ENCODE results near the gene IER2. TPM values are rescaled to one million over a fixed set of nuclear protein-coding genes. Genes with fewer than 3 reads are reported as not detected.

The IER2 gene
- total and polyA plus RNA-seq, 2 donors = 28.3 to 92.7 TPM

DNA sequence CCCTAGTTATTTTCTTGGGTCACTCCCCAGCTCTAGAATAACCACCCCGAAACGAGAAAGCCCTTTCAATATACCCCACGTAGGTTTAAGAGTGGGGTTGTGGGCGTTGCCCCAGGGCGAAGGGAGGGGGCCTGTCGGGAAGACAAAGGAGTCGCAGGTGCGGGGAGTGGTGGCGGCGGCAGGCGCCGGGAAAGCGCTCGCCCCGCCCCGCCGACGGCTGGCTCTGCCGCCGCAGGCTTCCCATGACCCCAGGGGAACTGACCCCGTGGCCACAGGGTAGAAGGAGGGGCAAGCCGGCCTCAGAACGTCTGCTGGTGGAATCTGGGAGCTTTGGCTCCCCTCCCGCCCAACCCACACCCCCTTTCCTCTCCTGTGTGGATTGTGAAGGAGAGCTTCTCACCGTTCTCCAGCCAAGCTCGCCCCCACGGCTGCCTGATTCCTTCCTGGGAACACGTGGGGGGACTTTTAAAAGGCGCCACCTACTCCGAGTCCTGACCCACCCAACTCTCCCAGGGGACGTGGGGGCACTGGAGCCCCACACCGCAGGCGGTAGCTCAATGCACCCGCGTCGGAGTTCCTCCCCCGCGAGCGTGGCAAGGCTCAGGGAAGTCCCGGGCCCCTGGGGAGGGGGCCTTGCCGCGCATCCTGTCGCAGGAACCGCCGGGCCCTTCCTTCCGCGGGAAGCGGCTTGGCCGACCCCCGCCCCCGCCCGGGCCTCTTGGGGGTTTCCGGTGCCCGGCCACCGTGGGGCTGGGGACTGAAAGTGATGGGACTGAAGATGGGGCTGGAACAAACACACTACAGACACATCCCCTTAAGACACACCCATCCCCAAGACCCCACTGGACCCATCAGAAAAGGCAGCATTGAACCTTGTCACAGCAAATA lies 5.5 kb downstream of the IER2 start:
- H3K9me3 ChIP-seq (ENCODE audit: control insufficient read depth in 2 of 2, insufficient read depth in 1 of 2, low read length in 1 of 2) = peaks cover 0 to 2% of the 10 kb centered on the region in 2 donors
- H3K4me3 ChIP-seq (ENCODE audit: low read length in 2 of 2) = peak overlapping the region; percentile 84 to 87
- H3K36me3 ChIP-seq (ENCODE audit: control insufficient read depth in 2 of 2, insufficient read depth in 2 of 2, low read length in 1 of 2) = no peaks in the 10 kb centered on the region
- H3K27me3 ChIP-seq (ENCODE audit: control insufficient read depth in 2 of 2, insufficient read depth in 1 of 2, low read length in 1 of 2) = no peaks in the 10 kb centered on the region
- DNase-seq (ENCODE audit: low read depth in 6 of 9, low spot score in 9 of 9) = peak in 8 of 9 donors; percentile 42 to 85 (median 64)
- H3K4me1 ChIP-seq (ENCODE audit: control insufficient read depth in 2 of 2, insufficient read depth in 2 of 2, low read length in 2 of 2) = peaks cover 15 to 45% of the 10 kb centered on the region in 2 donors
- H3K27ac ChIP-seq (ENCODE audit: low read depth in 1 of 2, low read length in 1 of 2) = peak overlapping the region; percentile 92 to 97
- under 1% methylated on average over 55 of the region's 55 CpGs for WGBS

DNA sequence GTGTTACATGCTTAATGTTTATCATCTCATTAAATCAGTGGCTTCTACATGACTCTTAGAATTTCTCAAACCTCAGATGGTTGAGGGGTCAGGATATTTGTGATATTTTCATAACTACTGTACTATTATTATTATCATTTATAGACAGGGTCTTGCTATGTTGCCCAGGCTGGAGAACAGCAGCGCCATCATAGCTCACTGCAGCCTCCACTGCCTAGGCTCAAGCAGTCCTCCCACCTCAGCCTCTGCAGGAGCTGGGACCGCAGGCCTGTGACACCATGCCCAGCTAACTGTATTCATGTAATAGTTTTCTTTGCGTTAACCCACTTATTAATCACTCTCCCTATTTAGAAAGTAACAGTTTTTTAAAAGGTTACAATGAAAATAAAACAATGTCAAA lies 9.5 kb downstream of the IER2 start:
- Histone ChIP-seq H3K27ac (ENCODE audit: low read depth in 1 of 2, low read length in 1 of 2) (no peak overlapping the region), H3K4me1 (ENCODE audit: control insufficient read depth in 2 of 2, insufficient read depth in 2 of 2, low read length in 2 of 2) (peaks cover 41 to 63% of the 10 kb centered on the region in 2 donors), H3K9me3 (ENCODE audit: control insufficient read depth in 2 of 2, insufficient read depth in 1 of 2, low read length in 1 of 2) (peaks cover 0 to 2% of the 10 kb centered on the region in 2 donors), H3K36me3 (ENCODE audit: control insufficient read depth in 2 of 2, insufficient read depth in 2 of 2, low read length in 1 of 2) (no peaks in the 10 kb centered on the region), H3K27me3 (ENCODE audit: control insufficient read depth in 2 of 2, insufficient read depth in 1 of 2, low read length in 1 of 2) (no peaks in the 10 kb centered on the region), H3K4me3 (ENCODE audit: low read length in 2 of 2) (no peak overlapping the region)
- no peak for DNase-seq (ENCODE audit: low read depth in 6 of 9, low spot score in 9 of 9)
- WGBS = 99% methylated on average over 3 of the region's 3 CpGs

DNA sequence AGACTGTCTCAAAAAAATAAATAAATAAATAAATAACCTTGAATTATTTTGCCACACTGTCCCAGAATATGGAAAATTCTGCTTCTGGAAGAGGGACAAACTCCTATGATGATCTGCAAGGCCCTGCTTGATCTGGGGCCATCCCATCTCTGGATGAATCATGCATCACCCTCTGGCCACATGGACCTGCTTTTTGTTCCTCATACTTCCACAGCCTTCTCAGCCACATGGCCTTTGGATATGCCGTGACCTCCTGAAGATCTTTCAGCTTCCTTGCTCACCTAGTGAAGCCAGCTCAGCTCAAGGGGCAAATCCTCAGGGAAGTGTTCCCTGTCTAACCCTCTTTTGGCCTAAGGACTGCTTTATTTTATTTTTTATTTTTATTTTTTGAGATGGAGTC lies 10.3 kb downstream of the IER2 start:
- H3K36me3 ChIP-seq (ENCODE audit: control insufficient read depth in 2 of 2, insufficient read depth in 2 of 2, low read length in 1 of 2) = no peaks in the 10 kb centered on the region
- 96% methylated on average over 1 of the region's 1 CpG for WGBS
- H3K4me1 ChIP-seq (ENCODE audit: control insufficient read depth in 2 of 2, insufficient read depth in 2 of 2, low read length in 2 of 2) = peaks cover 41 to 63% of the 10 kb centered on the region in 2 donors
- no peak overlapping the region for H3K27ac ChIP-seq (ENCODE audit: low read depth in 1 of 2, low read length in 1 of 2)
- H3K27me3 ChIP-seq (ENCODE audit: control insufficient read depth in 2 of 2, insufficient read depth in 1 of 2, low read length in 1 of 2) = no peaks in the 10 kb centered on the region
- no peak for DNase-seq (ENCODE audit: low read depth in 6 of 9, low spot score in 9 of 9)
- peaks cover 0 to 2% of the 10 kb centered on the region in 2 donors for H3K9me3 ChIP-seq (ENCODE audit: control insufficient read depth in 2 of 2, insufficient read depth in 1 of 2, low read length in 1 of 2)
- no peak overlapping the region for H3K4me3 ChIP-seq (ENCODE audit: low read length in 2 of 2)

DNA sequence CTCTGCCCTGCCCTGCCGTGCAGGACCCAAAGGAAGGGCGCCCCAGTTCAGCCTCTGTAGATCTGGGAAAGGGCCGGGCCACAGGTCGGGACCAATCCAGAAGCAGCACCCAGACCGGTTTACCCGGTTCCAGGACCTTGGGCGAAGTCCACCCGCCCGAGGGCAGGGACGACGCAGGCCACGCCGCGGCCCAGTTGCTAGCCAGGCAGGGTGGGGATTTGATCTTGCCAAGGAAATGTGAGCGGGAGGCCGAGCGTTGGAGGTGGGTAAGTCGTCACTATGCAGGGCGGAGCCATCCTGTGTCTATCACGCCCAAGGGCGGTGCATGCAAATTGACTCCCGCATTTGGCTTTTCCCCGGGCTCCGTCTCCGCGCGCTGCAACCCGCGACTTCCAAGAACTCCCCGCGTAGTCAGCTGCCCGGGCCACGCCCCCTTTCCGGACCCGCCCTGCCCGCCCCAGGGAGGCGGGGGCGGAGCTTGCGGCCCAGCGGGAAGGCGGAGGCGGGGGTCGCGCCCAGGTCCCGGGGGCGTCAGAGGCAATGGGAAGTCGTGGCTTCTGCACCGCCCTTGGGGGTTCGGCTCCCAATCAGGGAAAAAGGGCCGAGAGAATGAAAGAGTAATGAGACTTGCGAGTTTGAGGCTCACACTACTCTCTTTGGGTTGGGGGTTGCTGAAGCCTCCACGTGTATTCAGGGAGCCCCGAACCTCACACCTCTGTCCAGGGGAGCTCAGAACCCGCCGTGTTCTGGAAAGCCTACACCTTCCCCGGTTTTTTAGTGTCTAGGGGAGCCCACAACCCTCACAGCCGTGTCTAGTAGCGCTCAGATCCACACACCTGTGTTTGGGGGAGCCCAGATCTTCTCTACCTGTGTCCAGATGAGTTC lies 12.8 kb downstream of the IER2 start:
- peak overlapping the region; percentile 31 to 52 for H3K4me3 ChIP-seq (ENCODE audit: low read length in 2 of 2)

DNA sequence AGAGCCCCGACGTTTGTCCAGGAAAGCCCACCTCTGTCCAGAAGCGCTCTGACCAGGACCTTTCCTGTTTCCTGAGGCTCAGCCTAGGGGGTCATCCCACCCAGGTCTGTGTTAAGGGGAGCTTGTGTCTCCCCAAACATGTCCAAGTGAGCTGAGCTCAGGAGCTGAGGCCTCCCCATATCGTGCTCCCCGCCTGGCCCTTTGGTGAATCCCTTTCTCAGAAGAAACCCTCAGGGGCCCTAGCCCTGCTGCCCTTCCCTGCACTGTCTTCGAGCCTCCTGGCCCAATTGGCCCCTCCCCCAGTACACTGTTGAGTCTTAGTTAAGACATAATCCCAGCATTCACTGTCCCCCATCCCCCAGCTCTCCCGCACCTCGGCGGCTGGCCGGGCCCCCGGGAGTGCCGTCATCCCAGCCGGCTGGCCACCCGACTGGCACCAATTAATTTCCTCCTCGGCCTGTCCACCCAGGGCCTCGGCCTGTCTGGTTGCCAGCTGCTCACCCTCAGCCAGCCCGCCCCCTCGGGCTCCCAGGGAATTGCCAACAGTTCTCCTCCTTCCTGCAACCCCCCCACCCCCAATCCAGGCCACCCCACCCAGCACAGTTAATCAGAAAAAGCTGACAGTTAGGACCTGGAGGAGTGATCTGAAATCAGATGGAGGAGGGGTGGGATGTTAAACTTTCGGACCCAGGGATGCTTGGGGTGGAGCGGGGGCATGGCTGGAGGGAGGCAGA lies 13.6 kb downstream of the IER2 start:
- Histone ChIP-seq H3K9me3 (ENCODE audit: control insufficient read depth in 2 of 2, insufficient read depth in 1 of 2, low read length in 1 of 2) (peaks cover 0 to 5% of the 10 kb centered on the region in 2 donors), H3K4me1 (ENCODE audit: control insufficient read depth in 2 of 2, insufficient read depth in 2 of 2, low read length in 2 of 2) (peaks cover 36 to 73% of the 10 kb centered on the region in 2 donors), H3K27me3 (ENCODE audit: control insufficient read depth in 2 of 2, insufficient read depth in 1 of 2, low read length in 1 of 2) (no peaks in the 10 kb centered on the region), H3K27ac (ENCODE audit: low read depth in 1 of 2, low read length in 1 of 2) (peak overlapping the region; percentile 88 to 97), H3K4me3 (ENCODE audit: low read length in 2 of 2) (peak overlapping the region; percentile 31 to 52), H3K36me3 (ENCODE audit: control insufficient read depth in 2 of 2, insufficient read depth in 2 of 2, low read length in 1 of 2) (no peaks in the 10 kb centered on the region)
- peak in 6 of 9 donors; percentile 21 to 65 (median 37) for DNase-seq (ENCODE audit: low read depth in 6 of 9, low spot score in 9 of 9)
- WGBS = 9% methylated on average over 20 of the region's 20 CpGs

More for the DNA sequence above, 12.8 kb downstream of the IER2 start:
- peak in 8 of 9 donors; percentile 72 to 94 (median 86) for DNase-seq (ENCODE audit: low read depth in 6 of 9, low spot score in 9 of 9)
- Histone ChIP-seq H3K27ac (ENCODE audit: low read depth in 1 of 2, low read length in 1 of 2) (peak overlapping the region; percentile 88 to 97), H3K9me3 (ENCODE audit: control insufficient read depth in 2 of 2, insufficient read depth in 1 of 2, low read length in 1 of 2) (peaks cover 0 to 5% of the 10 kb centered on the region in 2 donors), H3K27me3 (ENCODE audit: control insufficient read depth in 2 of 2, insufficient read depth in 1 of 2, low read length in 1 of 2) (no peaks in the 10 kb centered on the region), H3K4me1 (ENCODE audit: control insufficient read depth in 2 of 2, insufficient read depth in 2 of 2, low read length in 2 of 2) (peaks cover 33 to 65% of the 10 kb centered on the region in 2 donors), H3K36me3 (ENCODE audit: control insufficient read depth in 2 of 2, insufficient read depth in 2 of 2, low read length in 1 of 2) (no peaks in the 10 kb centered on the region)
- 1% methylated on average over 58 of the region's 58 CpGs for WGBS

- peaks cover 37 to 81% of the 10 kb centered on the region in 2 donors for H3K4me1 ChIP-seq (ENCODE audit: control insufficient read depth in 2 of 2, insufficient read depth in 2 of 2, low read length in 2 of 2)
- H3K9me3 ChIP-seq (ENCODE audit: control insufficient read depth in 2 of 2, insufficient read depth in 1 of 2, low read length in 1 of 2) = peaks cover 0 to 5% of the 10 kb centered on the region in 2 donors
- H3K27me3 ChIP-seq (ENCODE audit: control insufficient read depth in 2 of 2, insufficient read depth in 1 of 2, low read length in 1 of 2) = no peaks in the 10 kb centered on the region
- 9% methylated on average over 19 of the region's 19 CpGs for WGBS
- no peaks in the 10 kb centered on the region for H3K36me3 ChIP-seq (ENCODE audit: control insufficient read depth in 2 of 2, insufficient read depth in 2 of 2, low read length in 1 of 2)
- H3K4me3 ChIP-seq (ENCODE audit: low read length in 2 of 2) = peak overlapping the region; percentile 31 to 52
- peak overlapping the region; percentile 88 to 97 for H3K27ac ChIP-seq (ENCODE audit: low read depth in 1 of 2, low read length in 1 of 2)
- peak in 6 of 9 donors; percentile 32 to 79 (median 54) for DNase-seq (ENCODE audit: low read depth in 6 of 9, low spot score in 9 of 9)
Observed at GRCh38 chr19:13164343-13165161, 14.3 kb downstream of the IER2 start.

DNA sequence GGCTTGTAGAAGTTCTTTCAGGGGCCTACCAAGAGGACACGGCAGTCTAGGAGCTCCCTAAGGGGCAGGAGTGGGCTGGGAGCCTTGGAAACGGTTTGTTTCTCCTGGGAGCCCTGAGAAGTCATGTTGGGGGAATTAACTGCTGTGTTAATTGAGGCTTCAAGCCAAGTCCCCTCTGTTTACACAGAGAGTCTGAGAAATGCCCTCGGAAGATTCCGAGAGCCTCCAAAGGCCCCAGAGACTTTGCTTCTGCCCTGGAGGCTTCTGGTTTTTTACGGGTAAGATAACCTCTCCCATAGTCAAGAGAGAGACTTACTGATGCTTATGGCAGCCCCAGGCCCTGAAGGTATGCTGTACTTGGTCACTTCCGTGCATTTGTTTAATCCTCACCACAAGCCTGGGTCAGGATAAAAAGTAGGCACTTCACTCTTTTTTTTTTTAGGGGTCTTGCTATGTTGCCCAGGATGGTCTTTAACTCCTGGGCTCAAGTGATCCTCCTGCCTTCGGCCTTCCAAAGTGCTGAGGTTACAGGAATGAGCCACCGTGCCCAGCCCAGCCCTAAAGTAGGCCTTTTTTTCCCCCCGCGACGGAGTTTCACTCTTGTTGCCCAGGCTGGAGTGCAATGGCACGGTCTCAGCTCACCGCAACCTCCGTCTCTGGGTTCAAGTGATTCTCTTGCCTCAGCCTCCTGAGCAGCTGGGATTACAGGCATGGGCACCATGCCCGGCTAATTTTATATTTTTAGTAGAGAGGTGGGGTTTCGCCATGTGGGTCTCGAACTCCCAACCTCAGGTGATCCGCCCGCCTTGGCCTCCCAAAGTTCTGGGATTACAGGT lies 15.2 kb downstream of the IER2 start:
- DNase-seq (ENCODE audit: low read depth in 6 of 9, low spot score in 9 of 9) = no peak
- H3K9me3 ChIP-seq (ENCODE audit: control insufficient read depth in 2 of 2, insufficient read depth in 1 of 2, low read length in 1 of 2) = peaks cover 0 to 5% of the 10 kb centered on the region in 2 donors
- WGBS = 89% methylated on average over 19 of the region's 19 CpGs

More for the DNA sequence above, 15.2 kb downstream of the IER2 start:
- Histone ChIP-seq H3K36me3 (ENCODE audit: control insufficient read depth in 2 of 2, insufficient read depth in 2 of 2, low read length in 1 of 2) (no peaks in the 10 kb centered on the region), H3K4me1 (ENCODE audit: control insufficient read depth in 2 of 2, insufficient read depth in 2 of 2, low read length in 2 of 2) (peaks cover 37 to 89% of the 10 kb centered on the region in 2 donors), H3K4me3 (ENCODE audit: low read length in 2 of 2) (no peak overlapping the region), H3K27ac (ENCODE audit: low read depth in 1 of 2, low read length in 1 of 2) (peak overlapping the region; percentile 88 to 97), H3K27me3 (ENCODE audit: control insufficient read depth in 2 of 2, insufficient read depth in 1 of 2, low read length in 1 of 2) (no peaks in the 10 kb centered on the region)
